OCI-LY3 (cell line): ENCODE results near the gene NLGN1.

ENCODE experiments used
- H2AFZ ChIP-seq: fragments of 200-600, 300-600 bp; shearing (Covaris generic); 2 replicates; pipeline ENCODE4 v1.6.0; 2014; ENCODE audit warnings: antibody characterized with exemption, low read depth, low read length
- H3K27ac ChIP-seq: fragments of 200-600, 300-600 bp; sonication (generic); 2 replicates; pipeline ENCODE4 v1.5.1; 2014; ENCODE audit warnings: mild to moderate bottlenecking, low read length, moderate library complexity, mixed read lengths
- H3K27me3 ChIP-seq: fragments of 200-600, 300-600 bp; sonication (generic); 2 replicates; pipeline ENCODE4 v1.6.1; 2014; ENCODE audit warnings: low read depth, low read length, mixed read lengths
- H3K36me3 ChIP-seq: fragments of 200-600, 300-600 bp; sonication (generic); replicated peaks from 2 replicates; pipeline ENCODE3; 2014; ENCODE audit warnings: low read depth, low read length, mixed read lengths
- H3K4me1 ChIP-seq: fragments of 300-600, 200-600 bp; sonication (generic); 2 replicates; pipeline ENCODE4 v1.6.1; 2014; ENCODE audit warnings: low read length, mixed read lengths
- H3K4me2 ChIP-seq: fragments of 200-600, 300-600 bp; sonication (generic); 2 replicates; pipeline ENCODE4 v1.6.1; 2014; ENCODE audit warnings: low read length, mixed read lengths
- H3K4me3 ChIP-seq: fragments of 300-600, 200-600 bp; sonication (generic); 2 replicates; pipeline ENCODE4 v1.5.1; 2014; ENCODE audit warnings: antibody characterized with exemption, mild to moderate bottlenecking, low read length, moderate library complexity
- H3K79me2 ChIP-seq: fragments of 300-600, 200-600 bp; shearing (Covaris generic); 2 replicates; pipeline ENCODE4 v1.6.1; 2014; ENCODE audit warnings: mild to moderate bottlenecking, low read length, mixed read lengths
- H3K9ac ChIP-seq: fragments of 300-600, 200-600 bp; shearing (Covaris generic); 2 replicates; pipeline ENCODE4 v1.6.0; 2014; ENCODE audit warnings: mild to moderate bottlenecking, low read length, moderate library complexity
- H3K9me3 ChIP-seq: fragments of 200-600, 300-600 bp; shearing (Covaris generic); 2 replicates; pipeline ENCODE4 v1.6.1; 2014; ENCODE audit warnings: low read length, mixed read lengths; ENCODE audit not compliant: insufficient read depth
- H4K20me1 ChIP-seq: fragments of 200-600, 300-600 bp; sonication (generic); 2 replicates; pipeline ENCODE4 v1.6.1; 2016; ENCODE audit warnings: low read length, mixed read lengths; ENCODE audit not compliant: insufficient read depth
- EZH2phosphoT487 ChIP-seq: fragments of 200-600 bp; shearing (Covaris generic); IDR thresholded peaks from 2 replicates; pipeline ENCODE4 v1.6.1; 2018; ENCODE audit warnings: antibody characterized with exemption, mixed run types, low read depth
- TF ChIP-seq, protein P1 (sequence below): fragments of 200-600, 300-600 bp; sonication (generic); IDR thresholded peaks from 2 replicates; pipeline ENCODE4 v1.5.1; 2014; ENCODE audit warnings: antibody characterized with exemption, low read length, low read depth

The NLGN1 gene

DNA sequence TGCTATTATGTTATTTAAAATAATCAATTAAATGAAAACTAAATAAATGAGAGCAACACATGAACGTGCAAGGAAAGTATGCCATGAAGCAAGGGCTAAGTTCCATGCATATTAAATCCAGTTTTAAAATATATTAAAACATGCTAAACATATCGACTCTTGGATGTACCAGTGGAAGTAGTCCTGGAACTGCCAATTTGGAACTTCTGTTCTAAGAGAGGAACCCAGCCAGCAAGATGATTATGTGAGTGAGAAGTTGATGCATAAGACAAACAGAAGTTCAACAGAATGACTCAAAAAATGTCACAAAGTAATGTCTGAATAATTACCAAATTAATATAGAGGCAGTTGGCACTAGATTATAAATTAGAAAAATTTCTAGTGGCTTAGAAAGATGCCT lies 714.2 kb downstream of the NLGN1 start:
- TF ChIP-seq EZH2phosphoT487: no peak
- TF ChIP-seq, protein P1, sequence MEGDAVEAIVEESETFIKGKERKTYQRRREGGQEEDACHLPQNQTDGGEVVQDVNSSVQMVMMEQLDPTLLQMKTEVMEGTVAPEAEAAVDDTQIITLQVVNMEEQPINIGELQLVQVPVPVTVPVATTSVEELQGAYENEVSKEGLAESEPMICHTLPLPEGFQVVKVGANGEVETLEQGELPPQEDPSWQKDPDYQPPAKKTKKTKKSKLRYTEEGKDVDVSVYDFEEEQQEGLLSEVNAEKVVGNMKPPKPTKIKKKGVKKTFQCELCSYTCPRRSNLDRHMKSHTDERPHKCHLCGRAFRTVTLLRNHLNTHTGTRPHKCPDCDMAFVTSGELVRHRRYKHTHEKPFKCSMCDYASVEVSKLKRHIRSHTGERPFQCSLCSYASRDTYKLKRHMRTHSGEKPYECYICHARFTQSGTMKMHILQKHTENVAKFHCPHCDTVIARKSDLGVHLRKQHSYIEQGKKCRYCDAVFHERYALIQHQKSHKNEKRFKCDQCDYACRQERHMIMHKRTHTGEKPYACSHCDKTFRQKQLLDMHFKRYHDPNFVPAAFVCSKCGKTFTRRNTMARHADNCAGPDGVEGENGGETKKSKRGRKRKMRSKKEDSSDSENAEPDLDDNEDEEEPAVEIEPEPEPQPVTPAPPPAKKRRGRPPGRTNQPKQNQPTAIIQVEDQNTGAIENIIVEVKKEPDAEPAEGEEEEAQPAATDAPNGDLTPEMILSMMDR: no peak
- Histone ChIP-seq H3K79me2 (no peaks in the 10 kb centered on the region), H4K20me1 (no peaks in the 10 kb centered on the region), H3K9me3 (no peaks in the 10 kb centered on the region), H3K4me2 (no peak overlapping the region), H3K36me3 (no peaks in the 10 kb centered on the region), H3K27me3 (no peaks in the 10 kb centered on the region), H3K27ac (no peak overlapping the region), H3K4me1 (peaks cover 8% of the 10 kb centered on the region; the same call in 1 of the 2 replicates), H3K9ac (no peak overlapping the region), H2AFZ (no peak overlapping the region), H3K4me3 (no peak overlapping the region)

GRCh38 chr3:174116421-174116820 lies 718.9 kb downstream of the NLGN1 start:
- Histone ChIP-seq H3K79me2 (no peaks in the 10 kb centered on the region), H2AFZ (no peak overlapping the region), H3K4me1 (no peaks in the 10 kb centered on the region), H3K9ac (no peak overlapping the region), H3K9me3 (no peaks in the 10 kb centered on the region), H3K36me3 (no peaks in the 10 kb centered on the region), H3K4me2 (no peak overlapping the region), H4K20me1 (no peaks in the 10 kb centered on the region), H3K27ac (no peak overlapping the region), H3K27me3 (no peaks in the 10 kb centered on the region), H3K4me3 (no peak overlapping the region)
- TF ChIP-seq EZH2phosphoT487: no peak
- TF ChIP-seq, protein P1: no peak

DNA sequence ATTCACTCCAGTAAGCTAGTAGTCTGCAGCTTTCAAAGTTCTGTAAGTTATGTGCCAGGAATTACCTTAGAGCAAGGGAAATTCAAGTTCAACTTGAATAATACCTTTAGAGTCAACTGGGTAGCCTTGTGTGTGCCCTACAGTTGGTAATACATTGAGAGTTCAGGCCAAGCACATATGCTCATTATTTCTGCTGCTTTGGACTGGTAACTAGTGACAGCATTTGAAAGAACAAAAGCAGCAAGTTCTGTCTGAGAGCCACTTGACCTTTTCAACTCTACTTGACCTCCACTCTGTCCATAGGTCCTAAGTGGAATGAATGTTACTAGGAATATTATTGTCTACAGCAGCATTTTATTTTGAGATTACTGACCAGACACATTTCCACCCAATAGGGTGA lies 723.5 kb downstream of the NLGN1 start:
- H2AFZ ChIP-seq: no peak overlapping the region
- H3K4me1 ChIP-seq: no peaks in the 10 kb centered on the region
- no peaks in the 10 kb centered on the region for H4K20me1 ChIP-seq
- no peaks in the 10 kb centered on the region for H3K27me3 ChIP-seq
- H3K79me2 ChIP-seq: no peaks in the 10 kb centered on the region
- no peaks in the 10 kb centered on the region for H3K36me3 ChIP-seq
- no peak overlapping the region for H3K4me2 ChIP-seq
- no peak overlapping the region for H3K4me3 ChIP-seq
- no peak overlapping the region for H3K9ac ChIP-seq
- H3K27ac ChIP-seq: no peak overlapping the region
- TF ChIP-seq EZH2phosphoT487: no peak
- TF ChIP-seq, protein P1: no peak
- no peaks in the 10 kb centered on the region for H3K9me3 ChIP-seq

DNA sequence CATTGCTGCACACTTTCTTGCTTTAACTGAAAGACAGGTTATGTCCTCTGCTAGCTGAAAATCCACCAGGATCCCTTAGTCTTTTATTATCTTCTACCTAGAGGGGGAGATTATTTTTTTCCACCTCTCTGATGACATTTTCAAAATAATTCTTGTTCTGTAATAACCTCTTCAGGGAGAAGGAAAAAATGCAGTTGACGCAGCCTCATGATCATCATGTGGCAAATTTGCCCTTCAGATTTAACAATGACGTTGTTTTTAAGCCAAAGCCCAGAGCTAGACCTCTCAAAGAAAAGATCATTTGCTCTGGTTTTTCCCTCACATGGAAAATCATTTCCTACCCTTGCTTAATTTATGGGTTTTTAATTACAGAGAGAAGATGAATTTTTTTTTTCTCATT lies 724.9 kb downstream of the NLGN1 start:
- H4K20me1 ChIP-seq: no peaks in the 10 kb centered on the region
- H3K4me3 ChIP-seq: no peak overlapping the region
- no peaks in the 10 kb centered on the region for H3K79me2 ChIP-seq
- H3K9ac ChIP-seq: no peak overlapping the region
- no peaks in the 10 kb centered on the region for H3K9me3 ChIP-seq
- no peak overlapping the region for H3K27ac ChIP-seq
- no peak overlapping the region for H3K4me2 ChIP-seq
- no peak for TF ChIP-seq EZH2phosphoT487
- TF ChIP-seq, protein P1: no peak
- H2AFZ ChIP-seq: no peak overlapping the region
- no peaks in the 10 kb centered on the region for H3K36me3 ChIP-seq
- H3K27me3 ChIP-seq: no peaks in the 10 kb centered on the region
- H3K4me1 ChIP-seq: no peaks in the 10 kb centered on the region
